DOHH2 (cell line): Measurements from ENCODE around the gene MBD3L2.
"Not testable (repeated sequence)": the region's sequence is repeated elsewhere in the genome, so short reads cannot be mapped to it uniquely, and the experiment has no call there.

Experiments
- H3F3A ChIP-seq: fragments of 200-600 bp; sonication (generic), shearing (Covaris generic); 2 replicates; pipeline ENCODE4 v1.6.0; 2016; ENCODE audit warnings: antibody characterized with exemption, mild to moderate bottlenecking; ENCODE audit not compliant: control insufficient read depth, insufficient read depth
- H3K27ac ChIP-seq: fragments of 200-600 bp; sonication (generic); 2 replicates; pipeline ENCODE4 v1.5.1; 2014; ENCODE audit warnings: low read depth, mild to moderate bottlenecking, low read length, moderate library complexity
- H3K27me3 ChIP-seq: fragments of 200-600 bp; sonication (generic); 2 replicates; pipeline ENCODE4 v1.6.1; 2014; ENCODE audit warnings: mild to moderate bottlenecking, low read length, mixed read lengths; ENCODE audit not compliant: control insufficient read depth
- H3K36me3 ChIP-seq: fragments of 200-600 bp; sonication (generic); 2 replicates; pipeline ENCODE4 v1.6.1; 2014; ENCODE audit warnings: mild to moderate bottlenecking, low read length, moderate library complexity, mixed read lengths; ENCODE audit not compliant: control insufficient read depth
- H3K4me1 ChIP-seq: fragments of 200-600 bp; sonication (generic); 2 replicates; pipeline ENCODE4 v1.6.1; 2014; ENCODE audit warnings: mild to moderate bottlenecking, low read length, mixed read lengths; ENCODE audit not compliant: control insufficient read depth
- H3K4me2 ChIP-seq: fragments of 200-600 bp; sonication (generic); 2 replicates; pipeline ENCODE4 v1.6.0; 2014; ENCODE audit warnings: mild to moderate bottlenecking, low read length, moderate library complexity
- H3K4me3 ChIP-seq: fragments of 200-600 bp; sonication (generic); 2 replicates; pipeline ENCODE4 v1.5.1; 2014; ENCODE audit warnings: mild to moderate bottlenecking, low read length, mixed read lengths
- H3K79me2 ChIP-seq: fragments of 200-600 bp; sonication (generic); 2 replicates; pipeline ENCODE4 v1.6.1; 2014; ENCODE audit warnings: mild to moderate bottlenecking, low read length, mixed read lengths; ENCODE audit not compliant: control insufficient read depth
- H3K9me2 ChIP-seq: fragments of 200-600 bp; sonication (generic); replicated peaks from 2 replicates; pipeline ENCODE4 v1.6.1; 2014; ENCODE audit warnings: mild to moderate bottlenecking, low read length, mixed read lengths; ENCODE audit not compliant: control insufficient read depth
- H3K9me3 ChIP-seq: fragments of 200-600 bp; sonication (generic); 2 replicates; pipeline ENCODE4 v1.6.1; 2014; ENCODE audit warnings: antibody characterized with exemption, low read length, mixed read lengths; ENCODE audit not compliant: control insufficient read depth, insufficient read depth
- H4K20me1 ChIP-seq: fragments of 200-600 bp; sonication (generic); 2 replicates; pipeline ENCODE4 v1.6.0; 2014; ENCODE audit warnings: low read depth, mild to moderate bottlenecking, antibody characterized with exemption, low read length, moderate library complexity; ENCODE audit not compliant: control insufficient read depth, insufficient read depth
- EZH2phosphoT487 ChIP-seq: fragments of 200-600 bp; sonication (generic); IDR thresholded peaks from 2 replicates; pipeline ENCODE4 v1.6.1; 2017; ENCODE audit warnings: borderline replicate concordance, mild to moderate bottlenecking, antibody characterized with exemption, low read length, moderate library complexity, mixed read lengths
- TF ChIP-seq, protein P1 (sequence below): fragments of 200-600 bp; sonication (generic); IDR thresholded peaks from one replicate; pipeline ENCODE4 v1.5.1; 2014; ENCODE audit warnings: antibody characterized with exemption, mild to moderate bottlenecking, low read depth, low read length; ENCODE audit not compliant: poor library complexity, severe bottlenecking

Gene MBD3L2

DNA sequence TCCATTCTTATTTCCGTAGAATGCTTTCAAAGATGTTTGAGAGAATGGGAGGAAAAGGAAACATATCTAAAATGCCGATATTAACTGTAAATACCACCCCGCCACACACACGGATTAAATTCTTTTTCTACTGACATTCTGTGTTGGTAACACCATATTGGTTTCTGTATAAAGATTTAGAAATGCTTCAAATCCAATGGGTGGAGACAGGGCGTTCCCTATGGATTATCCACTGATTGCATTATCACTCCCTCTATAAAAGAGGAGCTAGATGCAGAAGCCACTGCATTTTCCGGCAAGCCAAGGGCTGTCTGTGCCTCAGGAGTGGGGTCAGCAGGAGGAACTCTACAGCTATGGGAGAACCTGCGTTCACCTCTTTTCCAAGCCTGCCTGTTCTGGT is at the start of gene MBD3L2:
Gene MBD3L2, plus strand, starts transcription at position 301 of the 400 bp plus-strand sequence. Its CDS starts 53 bp downstream, at position 354.
- not testable (repeated sequence) for H3K79me2 ChIP-seq, H3K27me3 ChIP-seq, H3F3A ChIP-seq, H4K20me1 ChIP-seq, H3K4me2 ChIP-seq, H3K27ac ChIP-seq, H3K9me2 ChIP-seq, H3K4me1 ChIP-seq, H3K36me3 ChIP-seq, H3K9me3 ChIP-seq, H3K4me3 ChIP-seq

DNA sequence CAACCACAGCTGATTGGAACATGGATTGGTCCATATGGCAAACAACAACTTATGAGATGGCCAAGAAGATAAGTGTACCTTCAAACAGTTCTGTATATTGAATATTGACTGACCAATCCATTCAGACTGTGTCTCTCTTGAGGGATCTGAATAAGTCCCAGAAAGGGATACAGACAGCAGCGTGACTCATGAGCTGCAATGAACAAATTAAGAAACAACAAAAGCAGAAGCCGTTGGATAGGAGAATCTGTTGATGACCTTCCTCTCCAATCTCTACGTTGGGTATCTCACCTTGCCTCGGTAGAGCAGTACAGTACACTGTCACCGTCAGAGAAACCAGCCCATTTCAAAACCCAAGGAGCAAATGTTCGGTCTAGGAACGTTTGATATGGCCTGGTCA is 49.2 kb upstream of the MBD3L2 start:
- Histone ChIP-seq H4K20me1 (no peaks in the 10 kb centered on the region), H3K9me2 (no peaks in the 10 kb centered on the region), H3K27ac (no peak overlapping the region), H3K4me1 (no peaks in the 10 kb centered on the region), H3K27me3 (no peaks in the 10 kb centered on the region; the same call in none of the 2 replicates), H3F3A (no peaks in the 10 kb centered on the region), H3K4me2 (no peak overlapping the region), H3K79me2 (no peaks in the 10 kb centered on the region), H3K4me3 (no peak overlapping the region), H3K9me3 (peaks cover 9% of the 10 kb centered on the region; the same call in 1 of the 2 replicates), H3K36me3 (no peaks in the 10 kb centered on the region)
- TF ChIP-seq, protein P1, sequence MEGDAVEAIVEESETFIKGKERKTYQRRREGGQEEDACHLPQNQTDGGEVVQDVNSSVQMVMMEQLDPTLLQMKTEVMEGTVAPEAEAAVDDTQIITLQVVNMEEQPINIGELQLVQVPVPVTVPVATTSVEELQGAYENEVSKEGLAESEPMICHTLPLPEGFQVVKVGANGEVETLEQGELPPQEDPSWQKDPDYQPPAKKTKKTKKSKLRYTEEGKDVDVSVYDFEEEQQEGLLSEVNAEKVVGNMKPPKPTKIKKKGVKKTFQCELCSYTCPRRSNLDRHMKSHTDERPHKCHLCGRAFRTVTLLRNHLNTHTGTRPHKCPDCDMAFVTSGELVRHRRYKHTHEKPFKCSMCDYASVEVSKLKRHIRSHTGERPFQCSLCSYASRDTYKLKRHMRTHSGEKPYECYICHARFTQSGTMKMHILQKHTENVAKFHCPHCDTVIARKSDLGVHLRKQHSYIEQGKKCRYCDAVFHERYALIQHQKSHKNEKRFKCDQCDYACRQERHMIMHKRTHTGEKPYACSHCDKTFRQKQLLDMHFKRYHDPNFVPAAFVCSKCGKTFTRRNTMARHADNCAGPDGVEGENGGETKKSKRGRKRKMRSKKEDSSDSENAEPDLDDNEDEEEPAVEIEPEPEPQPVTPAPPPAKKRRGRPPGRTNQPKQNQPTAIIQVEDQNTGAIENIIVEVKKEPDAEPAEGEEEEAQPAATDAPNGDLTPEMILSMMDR: no peak
- TF ChIP-seq EZH2phosphoT487: no peak

DNA sequence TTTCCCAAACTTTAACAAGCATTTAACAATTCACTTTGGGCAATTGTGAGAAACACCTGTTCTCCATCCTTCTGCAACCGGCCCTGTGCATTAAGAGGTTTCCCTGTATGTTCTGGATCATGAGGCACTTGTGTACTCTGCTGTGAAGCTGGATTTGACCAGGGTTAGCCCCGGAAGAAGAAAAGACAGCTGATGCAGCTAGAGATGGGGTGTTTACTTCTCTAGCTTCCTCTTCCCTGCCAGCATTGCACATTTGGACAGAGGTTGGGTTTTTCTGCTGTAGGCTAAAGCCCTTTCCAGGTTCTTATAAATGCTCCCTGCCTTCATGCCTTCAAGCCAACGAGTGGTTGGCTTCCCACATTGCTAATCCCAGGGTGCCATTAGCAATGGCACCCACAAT is 48.8 kb upstream of the MBD3L2 start:
- Histone ChIP-seq H3K27me3 (no peaks in the 10 kb centered on the region; the same call in none of the 2 replicates), H3K9me2 (no peaks in the 10 kb centered on the region), H3K79me2 (no peaks in the 10 kb centered on the region), H3K9me3 (peaks cover 5% of the 10 kb centered on the region; the same call in 1 of the 2 replicates), H3K4me2 (no peak overlapping the region), H4K20me1 (no peaks in the 10 kb centered on the region), H3K27ac (no peak overlapping the region), H3F3A (no peaks in the 10 kb centered on the region), H3K4me3 (no peak overlapping the region), H3K36me3 (no peaks in the 10 kb centered on the region), H3K4me1 (no peaks in the 10 kb centered on the region)
- TF ChIP-seq, protein P1: no peak
- no peak for TF ChIP-seq EZH2phosphoT487

DNA sequence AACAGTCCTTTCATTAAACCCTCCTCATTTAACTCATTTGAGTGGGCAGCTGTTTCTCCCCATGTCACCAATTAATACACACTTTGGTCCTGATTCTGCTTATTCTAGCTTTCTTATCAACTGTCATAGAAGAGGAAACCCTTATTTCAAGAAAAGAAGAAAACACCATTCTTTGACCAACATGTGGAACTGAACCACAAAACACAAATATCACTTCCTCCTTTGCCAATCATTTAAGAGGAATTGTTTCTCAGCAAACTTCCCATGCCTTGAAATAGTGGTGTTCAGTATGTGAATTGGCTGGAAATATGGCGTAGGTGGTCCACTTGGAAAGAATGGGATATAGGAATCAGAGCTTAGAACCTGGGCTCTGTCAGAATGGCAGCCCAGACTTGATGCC is 48.3 kb upstream of the MBD3L2 start:
- Histone ChIP-seq H3K36me3 (no peaks in the 10 kb centered on the region), H4K20me1 (no peaks in the 10 kb centered on the region), H3K9me2 (no peaks in the 10 kb centered on the region), H3F3A (no peaks in the 10 kb centered on the region), H3K4me1 (no peaks in the 10 kb centered on the region), H3K4me2 (no peak overlapping the region), H3K79me2 (no peaks in the 10 kb centered on the region), H3K27ac (no peak overlapping the region), H3K9me3 (no peaks in the 10 kb centered on the region), H3K27me3 (no peaks in the 10 kb centered on the region; the same call in none of the 2 replicates), H3K4me3 (no peak overlapping the region)
- TF ChIP-seq EZH2phosphoT487: no peak
- TF ChIP-seq, protein P1: no peak
